Measurements from ENCODE around the gene KIF21A.
"Not testable (repeated sequence)": the region's sequence is repeated elsewhere in the genome, so short reads cannot be mapped to it uniquely, and the experiment has no call there.

KIF21A gene

GRCh38 chr12:39443081-39443928 lies at the start of gene KIF21A:
Gene KIF21A, minus strand, starts transcription at chr12:39443120. Its CDS starts 150 bp downstream, at chr12:39442970.
- peak; percentile 96 for DNase-seq
- in situ Hi-C loops (cut with MboI; ENCODE audit: low pct_unique_long_range_greater_than_20kb, low sequenced_read_pairs) = no loop called here

- in situ Hi-C loops (cut with MboI; ENCODE audit: low pct_unique_long_range_greater_than_20kb, low sequenced_read_pairs) = no loop called here
- no peak for DNase-seq
Observed at GRCh38 chr12:39490500-39491282, 47.8 kb upstream of the KIF21A start.

- DNase-seq = no peak
- in situ Hi-C loops (cut with MboI; ENCODE audit: low pct_unique_long_range_greater_than_20kb, low sequenced_read_pairs) = no loop called here
Observed at GRCh38 chr12:39483597-39483996, 40.7 kb upstream of the KIF21A start.

GRCh38 chr12:39483042-39483441 lies 40.1 kb upstream of the KIF21A start:
- no peak for DNase-seq
- in situ Hi-C loops (cut with MboI; ENCODE audit: low pct_unique_long_range_greater_than_20kb, low sequenced_read_pairs) = no loop called here

GRCh38 chr12:39476894-39477293 lies 34.0 kb upstream of the KIF21A start:
- in situ Hi-C loops (cut with MboI; ENCODE audit: low pct_unique_long_range_greater_than_20kb, low sequenced_read_pairs) = no loop called here
- no peak for DNase-seq

GRCh38 chr12:39476121-39476520 lies 33.2 kb upstream of the KIF21A start:
- no peak for DNase-seq

GRCh38 chr12:39475136-39475535 lies 32.2 kb upstream of the KIF21A start:
- DNase-seq; in situ Hi-C loops (cut with MboI; ENCODE audit: low pct_unique_long_range_greater_than_20kb, low sequenced_read_pairs): not testable (repeated sequence)

More at GRCh38 chr12:39476121-39476520, 33.2 kb upstream of the KIF21A start:
- in situ Hi-C loops (cut with MboI; ENCODE audit: low pct_unique_long_range_greater_than_20kb, low sequenced_read_pairs) = no loop called here

- in situ Hi-C loops (cut with MboI; ENCODE audit: low pct_unique_long_range_greater_than_20kb, low sequenced_read_pairs) = no loop called here
- no peak for DNase-seq
Observed at GRCh38 chr12:39467432-39467870, 24.5 kb upstream of the KIF21A start.

- in situ Hi-C loops (cut with MboI; ENCODE audit: low pct_unique_long_range_greater_than_20kb, low sequenced_read_pairs) = no loop called here
Observed at GRCh38 chr12:39464976-39465695, 22.2 kb upstream of the KIF21A start.

GRCh38 chr12:39461059-39461458 lies 18.1 kb upstream of the KIF21A start:
- in situ Hi-C loops (cut with MboI; ENCODE audit: low pct_unique_long_range_greater_than_20kb, low sequenced_read_pairs) = no loop called here
- DNase-seq = no peak

More at GRCh38 chr12:39464976-39465695, 22.2 kb upstream of the KIF21A start:
- DNase-seq = peak; percentile 5

- no peak for DNase-seq
- in situ Hi-C loops (cut with MboI; ENCODE audit: low pct_unique_long_range_greater_than_20kb, low sequenced_read_pairs) = no loop called here
Observed at GRCh38 chr12:39459027-39459434, 16.1 kb upstream of the KIF21A start.

GRCh38 chr12:39451977-39452376 lies 9.1 kb upstream of the KIF21A start:
- in situ Hi-C loops (cut with MboI; ENCODE audit: low pct_unique_long_range_greater_than_20kb, low sequenced_read_pairs) = no loop called here
- no peak for DNase-seq

GRCh38 chr12:39448038-39448437 lies 5.1 kb upstream of the KIF21A start:
- in situ Hi-C loops (cut with MboI; ENCODE audit: low pct_unique_long_range_greater_than_20kb, low sequenced_read_pairs) = no loop called here
- no peak for DNase-seq

GRCh38 chr12:39443929-39444209 lies 949 bp upstream of the KIF21A start:
- no peak for DNase-seq
- in situ Hi-C loops (cut with MboI; ENCODE audit: low pct_unique_long_range_greater_than_20kb, low sequenced_read_pairs) = no loop called here

GRCh38 chr12:39442831-39443080 lies 164 bp downstream of the KIF21A start:
- no peak for DNase-seq
- in situ Hi-C loops (cut with MboI; ENCODE audit: low pct_unique_long_range_greater_than_20kb, low sequenced_read_pairs) = no loop called here

- DNase-seq = peak; percentile 70
- in situ Hi-C loops (cut with MboI; ENCODE audit: low pct_unique_long_range_greater_than_20kb, low sequenced_read_pairs) = no loop called here
Observed at GRCh38 chr12:39441963-39442830, 723 bp downstream of the KIF21A start.

GRCh38 chr12:39441189-39441962 lies 1.5 kb downstream of the KIF21A start:
- peak; percentile 38 for DNase-seq
- in situ Hi-C loops (cut with MboI; ENCODE audit: low pct_unique_long_range_greater_than_20kb, low sequenced_read_pairs) = no loop called here

GRCh38 chr12:39440781-39441180 lies 2.1 kb downstream of the KIF21A start:
- DNase-seq = no peak
- in situ Hi-C loops (cut with MboI; ENCODE audit: low pct_unique_long_range_greater_than_20kb, low sequenced_read_pairs) = no loop called here
